ENCODE data around the gene MAPKAPK5. TPM values are rescaled to one million over a fixed set of nuclear protein-coding genes. Genes with fewer than 3 reads are reported as not detected.

Gene MAPKAPK5
- total RNA-seq, 5 donors from 2014 or later (not counting 1 experiment from before 2014, with no cell fraction given), result 59.1 to 70.2 (median 65.3) TPM

- no peaks in the 10 kb centered on the region for H3K27me3 ChIP-seq (replicated peaks in 1 of 2; ENCODE audit: control insufficient read depth in 2 of 2, extremely low read depth in 1 of 2, insufficient read depth in 2 of 2, low read length in 1 of 2)
- no peak overlapping the region for H3K4me3 ChIP-seq (ENCODE audit: control insufficient read depth in 1 of 2, extremely low read depth in 1 of 2, low read length in 1 of 2)
- 97% methylated on average over 6 of the region's 7 CpGs for WGBS (ENCODE audit: insufficient coverage)
- ChIA-PET POLR2A (no interaction called here), CTCF (no interaction called here)
- no peak for ATAC-seq (replicated peaks in 1 of 4)
- peaks cover 14 to 89% of the 10 kb centered on the region in 2 donors for H3K36me3 ChIP-seq (ENCODE audit: control insufficient read depth in 2 of 2, extremely low read depth in 1 of 2, insufficient read depth in 1 of 2, low read length in 1 of 2)
- no peak for DNase-seq
- no peaks in the 10 kb centered on the region for H3K27me3 Mint-ChIP-seq
- H3K9me3 Mint-ChIP-seq, result no peaks in the 10 kb centered on the region
- H3K4me1 ChIP-seq (ENCODE audit: control insufficient read depth in 1 of 2, extremely low read depth in 1 of 2, insufficient read depth in 2 of 2, low read length in 2 of 2), result no peaks in the 10 kb centered on the region
- H3K4me1 Mint-ChIP-seq, result no peaks in the 10 kb centered on the region
- H3K27ac ChIP-seq (ENCODE audit: low read length), result no peak overlapping the region
- H3K27ac Mint-ChIP-seq, result no peak overlapping the region
- H3K4me3 Mint-ChIP-seq, result no peak overlapping the region
- no peaks in the 10 kb centered on the region for H3K9me3 ChIP-seq
- H3K36me3 Mint-ChIP-seq, result peaks cover 75% of the 10 kb centered on the region
Observed at GRCh38 chr12:111886662-111887545, 44.9 kb downstream of the MAPKAPK5 start.

DNA sequence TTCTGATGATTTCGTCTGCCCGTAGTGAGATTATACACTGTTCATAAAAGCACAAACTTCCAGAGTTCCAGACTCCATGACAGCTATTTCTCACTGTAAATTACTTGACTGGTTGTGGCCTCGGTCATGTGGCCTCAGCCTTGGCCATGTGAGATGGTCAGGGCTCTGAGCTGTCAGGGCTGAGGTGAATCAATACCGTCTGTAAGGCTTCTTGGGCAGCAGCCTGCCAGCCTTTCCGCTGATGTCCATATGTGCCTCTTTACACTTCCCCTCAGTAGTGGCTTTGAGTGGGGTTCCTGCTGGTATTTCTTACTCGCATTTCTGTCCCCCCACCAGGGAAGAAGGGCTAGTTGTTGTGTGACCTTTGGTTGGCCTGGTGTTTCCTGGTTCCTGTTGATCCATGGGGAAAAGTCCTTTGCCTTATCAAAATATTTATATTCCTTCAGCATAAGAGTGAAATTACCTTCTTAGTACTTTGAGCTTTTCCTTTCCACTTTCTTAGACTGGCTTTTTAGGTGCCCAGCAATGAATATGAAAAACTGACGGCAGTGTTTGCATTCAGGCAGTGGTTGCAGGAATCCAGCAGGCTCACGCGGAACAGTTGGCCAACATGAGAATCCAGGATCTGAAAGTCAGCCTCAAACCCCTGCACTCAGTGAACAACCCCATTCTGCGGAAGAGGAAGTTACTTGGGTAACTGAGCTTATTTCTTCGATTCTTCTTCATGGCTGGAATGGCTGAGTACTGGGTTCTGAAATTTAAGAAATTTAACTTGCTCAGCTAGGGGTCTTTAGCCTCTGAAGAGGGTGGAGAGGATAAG lies 46.1 kb downstream of the MAPKAPK5 start:
- Histone ChIP-seq H3K4me1 (ENCODE audit: control insufficient read depth in 1 of 2, extremely low read depth in 1 of 2, insufficient read depth in 2 of 2, low read length in 2 of 2) (no peaks in the 10 kb centered on the region), H3K36me3 (ENCODE audit: control insufficient read depth in 2 of 2, extremely low read depth in 1 of 2, insufficient read depth in 1 of 2, low read length in 1 of 2) (peaks cover 11 to 88% of the 10 kb centered on the region in 2 donors), H3K9me3 (no peaks in the 10 kb centered on the region), H3K27me3 (replicated peaks in 1 of 2; ENCODE audit: control insufficient read depth in 2 of 2, extremely low read depth in 1 of 2, insufficient read depth in 2 of 2, low read length in 1 of 2) (no peaks in the 10 kb centered on the region), H3K27ac (ENCODE audit: low read length) (no peak overlapping the region), H3K4me3 (ENCODE audit: control insufficient read depth in 1 of 2, extremely low read depth in 1 of 2, low read length in 1 of 2) (no peak overlapping the region)
- ATAC-seq (replicated peaks in 1 of 4) (no peak), DNase-seq (no peak)
- no peaks in the 10 kb centered on the region for H3K4me1 Mint-ChIP-seq
- CTCF ChIA-PET, result no interaction called here
- 100% methylated on average over 6 of the region's 11 CpGs for WGBS (ENCODE audit: insufficient coverage)
- POLR2A ChIA-PET, result no interaction called here
- peaks cover 77% of the 10 kb centered on the region for H3K36me3 Mint-ChIP-seq
- no peaks in the 10 kb centered on the region for H3K27me3 Mint-ChIP-seq
- H3K9me3 Mint-ChIP-seq, result no peaks in the 10 kb centered on the region
- H3K27ac Mint-ChIP-seq, result peak overlapping the region in 1 of 2 donors; percentile 76
- H3K4me3 Mint-ChIP-seq, result no peak overlapping the region

GRCh38 chr12:111893287-111893686 lies 51.3 kb downstream of the MAPKAPK5 start:
- no CpG with 5 or more reads among the region's 2 CpGs for WGBS (ENCODE audit: insufficient coverage)
- no peaks in the 10 kb centered on the region for H3K27me3 ChIP-seq (replicated peaks in 1 of 2; ENCODE audit: control insufficient read depth in 2 of 2, extremely low read depth in 1 of 2, insufficient read depth in 2 of 2, low read length in 1 of 2)
- no peak for ATAC-seq (replicated peaks in 1 of 4)
- Mint-ChIP-seq H3K4me1 (no peaks in the 10 kb centered on the region), H3K27me3 (no peaks in the 10 kb centered on the region), H3K36me3 (peaks cover 48% of the 10 kb centered on the region), H3K4me3 (no peak overlapping the region), H3K27ac (no peak overlapping the region), H3K9me3 (no peaks in the 10 kb centered on the region)
- H3K9me3 ChIP-seq, result no peaks in the 10 kb centered on the region
- POLR2A ChIA-PET, result no interaction called here
- DNase-seq, result no peak
- H3K4me1 ChIP-seq (ENCODE audit: control insufficient read depth in 1 of 2, extremely low read depth in 1 of 2, insufficient read depth in 2 of 2, low read length in 2 of 2), result no peaks in the 10 kb centered on the region
- peaks cover 6 to 59% of the 10 kb centered on the region in 2 donors for H3K36me3 ChIP-seq (ENCODE audit: control insufficient read depth in 2 of 2, extremely low read depth in 1 of 2, insufficient read depth in 1 of 2, low read length in 1 of 2)
- H3K4me3 ChIP-seq (ENCODE audit: control insufficient read depth in 1 of 2, extremely low read depth in 1 of 2, low read length in 1 of 2), result no peak overlapping the region
- CTCF ChIA-PET, result no interaction called here
- no peak overlapping the region for H3K27ac ChIP-seq (ENCODE audit: low read length)

- ChIA-PET POLR2A (no interaction called here), CTCF (interaction anchor here in 1 of 2 donors (0.7 kb wide), 1 partner anchor 48 kb away, joined by 4 read pairs; no protein-coding TSS in a partner anchor)
- Histone ChIP-seq H3K27ac (ENCODE audit: low read length) (no peak overlapping the region), H3K27me3 (replicated peaks in 1 of 2; ENCODE audit: control insufficient read depth in 2 of 2, extremely low read depth in 1 of 2, insufficient read depth in 2 of 2, low read length in 1 of 2) (no peaks in the 10 kb centered on the region), H3K4me1 (ENCODE audit: control insufficient read depth in 1 of 2, extremely low read depth in 1 of 2, insufficient read depth in 2 of 2, low read length in 2 of 2) (no peaks in the 10 kb centered on the region), H3K4me3 (ENCODE audit: control insufficient read depth in 1 of 2, extremely low read depth in 1 of 2, low read length in 1 of 2) (no peak overlapping the region), H3K9me3 (no peaks in the 10 kb centered on the region), H3K36me3 (ENCODE audit: control insufficient read depth in 2 of 2, extremely low read depth in 1 of 2, insufficient read depth in 1 of 2, low read length in 1 of 2) (peaks cover 6 to 46% of the 10 kb centered on the region in 2 donors)
- Mint-ChIP-seq H3K27ac (no peak overlapping the region), H3K27me3 (no peaks in the 10 kb centered on the region), H3K4me1 (no peaks in the 10 kb centered on the region), H3K36me3 (peaks cover 47% of the 10 kb centered on the region), H3K4me3 (no peak overlapping the region), H3K9me3 (no peaks in the 10 kb centered on the region)
- DNase-seq (no peak), ATAC-seq (replicated peaks in 1 of 4) (no peak)
- WGBS (ENCODE audit: insufficient coverage), result 75% methylated on average over 2 of the region's 5 CpGs
Observed at GRCh38 chr12:111894556-111894955, 52.5 kb downstream of the MAPKAPK5 start.

- Mint-ChIP-seq H3K27me3 (no peaks in the 10 kb centered on the region), H3K36me3 (peaks cover 39% of the 10 kb centered on the region), H3K27ac (no peak overlapping the region), H3K9me3 (peaks cover 3 to 4% (median 4%) of the 10 kb centered on the region in 3 donors), H3K4me1 (peaks cover 0 to 2% (median 0%) of the 10 kb centered on the region in 3 donors), H3K4me3 (no peak overlapping the region)
- no peak overlapping the region for H3K4me3 ChIP-seq (ENCODE audit: control insufficient read depth in 1 of 2, extremely low read depth in 1 of 2, low read length in 1 of 2)
- H3K9me3 ChIP-seq, result no peaks in the 10 kb centered on the region
- peaks cover 2 to 10% of the 10 kb centered on the region in 2 donors for H3K36me3 ChIP-seq (ENCODE audit: control insufficient read depth in 2 of 2, extremely low read depth in 1 of 2, insufficient read depth in 1 of 2, low read length in 1 of 2)
- ChIA-PET CTCF (no interaction called here), POLR2A (no interaction called here)
- H3K27ac ChIP-seq (ENCODE audit: low read length), result no peak overlapping the region
- DNase-seq (no peak), ATAC-seq (replicated peaks in 1 of 4) (no peak)
- H3K27me3 ChIP-seq (replicated peaks in 1 of 2; ENCODE audit: control insufficient read depth in 2 of 2, extremely low read depth in 1 of 2, insufficient read depth in 2 of 2, low read length in 1 of 2), result no peaks in the 10 kb centered on the region
- WGBS (ENCODE audit: insufficient coverage), result 80% methylated on average over 2 of the region's 4 CpGs
- H3K4me1 ChIP-seq (ENCODE audit: control insufficient read depth in 1 of 2, extremely low read depth in 1 of 2, insufficient read depth in 2 of 2, low read length in 2 of 2), result no peaks in the 10 kb centered on the region
Observed at GRCh38 chr12:111901182-111901581, 59.2 kb downstream of the MAPKAPK5 start.

- CTCF ChIA-PET, result no interaction called here
Observed at GRCh38 chr12:111904446-111904975, 62.5 kb downstream of the MAPKAPK5 start.

More at GRCh38 chr12:111904446-111904975, 62.5 kb downstream of the MAPKAPK5 start:
- Mint-ChIP-seq H3K9me3 (peaks cover 6 to 17% (median 15%) of the 10 kb centered on the region in 3 donors), H3K36me3 (peaks cover 41% of the 10 kb centered on the region), H3K27ac (no peak overlapping the region), H3K27me3 (no peaks in the 10 kb centered on the region), H3K4me1 (peaks cover 0 to 2% (median 0%) of the 10 kb centered on the region in 3 donors), H3K4me3 (no peak overlapping the region)
- Histone ChIP-seq H3K36me3 (ENCODE audit: control insufficient read depth in 2 of 2, extremely low read depth in 1 of 2, insufficient read depth in 1 of 2, low read length in 1 of 2) (peaks cover 2 to 6% of the 10 kb centered on the region in 2 donors), H3K4me1 (ENCODE audit: control insufficient read depth in 1 of 2, extremely low read depth in 1 of 2, insufficient read depth in 2 of 2, low read length in 2 of 2) (no peaks in the 10 kb centered on the region), H3K27me3 (replicated peaks in 1 of 2; ENCODE audit: control insufficient read depth in 2 of 2, extremely low read depth in 1 of 2, insufficient read depth in 2 of 2, low read length in 1 of 2) (no peaks in the 10 kb centered on the region), H3K27ac (ENCODE audit: low read length) (no peak overlapping the region), H3K4me3 (ENCODE audit: control insufficient read depth in 1 of 2, extremely low read depth in 1 of 2, low read length in 1 of 2) (no peak overlapping the region), H3K9me3 (no peaks in the 10 kb centered on the region)
- ATAC-seq (replicated peaks in 1 of 4) (no peak), DNase-seq (no peak)
- POLR2A ChIA-PET, result no interaction called here
